ENCODE measurements around the gene TMUB1.

The TMUB1 gene

DNA sequence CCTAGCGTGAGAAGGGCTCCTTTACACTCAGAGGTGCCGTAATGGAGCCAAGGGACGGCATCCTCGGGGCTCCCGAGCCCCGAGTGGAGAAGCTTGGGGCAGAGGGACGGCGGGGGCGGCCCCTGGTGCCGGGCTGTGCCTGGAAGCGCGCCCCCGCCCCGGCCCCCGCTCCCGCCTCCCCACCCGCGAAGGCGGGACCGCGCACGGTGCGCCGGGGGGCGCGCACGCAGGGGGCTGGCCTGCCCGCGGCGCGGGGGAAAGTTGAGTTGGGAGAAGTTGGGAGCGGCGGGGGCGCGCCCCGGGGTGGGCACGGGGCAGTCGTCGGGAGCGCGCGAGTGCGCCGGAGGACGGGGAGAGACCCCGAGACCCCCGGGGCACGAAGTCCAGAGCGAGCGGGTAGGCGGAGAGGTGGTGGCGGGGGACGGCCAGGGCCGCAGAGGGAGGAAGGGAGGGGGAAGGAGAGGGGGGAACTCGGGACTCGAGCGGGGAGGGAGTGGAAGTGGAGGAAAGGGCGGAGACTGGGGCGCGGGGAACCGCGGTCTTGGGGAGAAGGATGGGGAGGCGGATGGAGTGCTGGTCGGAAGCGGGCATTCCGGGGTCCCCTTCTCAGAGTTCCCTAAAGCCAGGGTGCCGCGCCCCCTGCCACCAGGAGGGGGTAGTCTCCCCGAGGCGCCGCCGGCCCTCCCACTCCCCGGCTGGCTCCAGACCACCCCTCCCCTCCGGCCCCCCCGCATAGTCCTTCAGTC, 23.8 kb downstream of the TMUB1 start, which contains the start of gene SLC4A2:
SLC4A2 (plus strand) TSS at position 223 of the 746 bp plus-strand sequence. CDS start 2,399 bp downstream, outside the sequence.
- no peaks in the 10 kb centered on the region for H3K9me3 Mint-ChIP-seq
- peaks cover 8% of the 10 kb centered on the region for H3K36me3 Mint-ChIP-seq
- peaks cover 48% of the 10 kb centered on the region for H3K4me1 Mint-ChIP-seq
- H3K27me3 Mint-ChIP-seq = no peaks in the 10 kb centered on the region
- H3K4me3 Mint-ChIP-seq = peak within 1 kb of the TSS; percentile 96
- H3K27ac Mint-ChIP-seq = peak within 1 kb of the TSS; percentile 94
- peak; percentile 79 for DNase-seq
- CTCF ChIA-PET = interaction anchor here (0.7 to 1.8 kb wide), 2 partner anchors 40 to 51 kb away, joined by 3 to 7 read pairs; no protein-coding TSS in a partner anchor

DNA sequence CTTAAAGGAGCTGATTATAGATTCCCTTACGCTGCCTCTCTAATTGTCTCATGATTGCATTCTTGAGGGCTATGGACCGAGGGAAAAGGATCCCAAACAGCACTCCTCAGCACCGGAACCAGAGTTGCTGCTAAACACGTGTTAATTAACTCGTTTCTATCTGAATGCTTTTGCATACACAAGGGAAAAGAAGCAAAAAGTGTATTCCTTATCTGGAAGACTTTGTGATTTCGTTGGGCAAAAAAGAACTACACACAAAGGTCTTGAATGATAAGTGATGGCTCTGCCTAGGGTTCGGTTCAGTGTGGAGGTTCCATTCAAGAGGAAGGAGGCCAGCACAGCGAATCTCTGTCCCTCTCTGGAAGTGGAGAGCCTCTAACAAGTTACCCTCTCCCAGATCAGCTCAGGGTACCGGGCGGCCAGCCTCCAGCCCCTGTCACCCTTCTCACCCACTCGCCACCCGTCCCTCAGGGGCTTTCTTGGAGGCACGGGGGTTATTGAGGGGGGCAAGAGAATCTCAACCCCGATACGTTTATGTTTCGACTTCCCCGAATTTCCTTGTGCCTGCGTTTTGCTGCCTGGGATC, 24.4 kb downstream of the TMUB1 start:
- peak; percentile 38 for DNase-seq

DNA sequence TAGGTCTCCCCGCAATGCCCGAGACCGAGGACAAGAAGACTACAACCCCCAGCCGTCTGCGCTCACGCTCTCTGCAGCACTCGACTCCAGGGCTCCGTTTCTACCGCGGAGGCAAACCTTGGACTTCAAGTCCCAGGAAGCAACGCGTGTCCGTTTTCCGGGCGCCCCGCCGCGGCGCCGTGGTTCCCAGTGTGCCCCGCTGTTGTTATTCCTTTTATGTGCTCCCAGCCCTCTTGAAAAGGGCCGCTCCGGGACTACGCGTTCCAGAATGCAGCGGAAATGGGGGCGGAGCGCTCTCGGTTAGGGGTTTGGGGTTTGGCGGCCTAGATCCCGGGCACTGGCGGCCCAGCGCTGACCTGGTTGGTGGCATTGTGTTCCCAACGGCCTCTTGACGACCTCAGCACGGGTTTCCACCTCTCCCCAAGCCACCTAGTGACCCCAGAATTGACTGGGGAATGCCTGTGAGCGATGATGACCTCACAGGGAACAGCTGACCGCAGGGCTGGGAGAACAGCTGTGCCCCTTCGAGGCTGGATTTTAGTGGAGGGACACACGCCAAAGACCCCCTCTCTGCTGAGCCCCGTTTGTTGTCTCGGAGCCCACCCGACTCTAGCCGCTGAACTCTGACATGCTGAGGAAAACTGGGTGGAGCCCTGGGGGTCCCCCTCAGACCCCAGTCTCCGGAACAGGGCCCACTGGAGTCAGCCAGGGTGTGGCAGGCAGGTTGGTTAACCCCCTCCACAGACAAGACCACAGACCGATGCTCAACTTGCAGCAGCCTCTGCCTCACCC, 25.1 kb downstream of the TMUB1 start:
- H3K4me3 Mint-ChIP-seq = peak overlapping the region; percentile 96
- peak overlapping the region; percentile 94 for H3K27ac Mint-ChIP-seq
- H3K9me3 Mint-ChIP-seq = no peaks in the 10 kb centered on the region
- peak; percentile 99 for DNase-seq
- H3K27me3 Mint-ChIP-seq = no peaks in the 10 kb centered on the region
- H3K4me1 Mint-ChIP-seq = peaks cover 55% of the 10 kb centered on the region
- CTCF ChIA-PET = no interaction called here
- peaks cover 2% of the 10 kb centered on the region for H3K36me3 Mint-ChIP-seq

More for the DNA sequence above, 24.4 kb downstream of the TMUB1 start:
- Mint-ChIP-seq H3K9me3 (no peaks in the 10 kb centered on the region), H3K4me1 (peaks cover 50% of the 10 kb centered on the region), H3K36me3 (peaks cover 6% of the 10 kb centered on the region), H3K4me3 (peak overlapping the region; percentile 96), H3K27ac (peak overlapping the region; percentile 94), H3K27me3 (no peaks in the 10 kb centered on the region)
- CTCF ChIA-PET = interaction anchor here (1.8 kb wide), 1 partner anchor 52 kb away, joined by 7 read pairs; no protein-coding TSS in a partner anchor

DNA sequence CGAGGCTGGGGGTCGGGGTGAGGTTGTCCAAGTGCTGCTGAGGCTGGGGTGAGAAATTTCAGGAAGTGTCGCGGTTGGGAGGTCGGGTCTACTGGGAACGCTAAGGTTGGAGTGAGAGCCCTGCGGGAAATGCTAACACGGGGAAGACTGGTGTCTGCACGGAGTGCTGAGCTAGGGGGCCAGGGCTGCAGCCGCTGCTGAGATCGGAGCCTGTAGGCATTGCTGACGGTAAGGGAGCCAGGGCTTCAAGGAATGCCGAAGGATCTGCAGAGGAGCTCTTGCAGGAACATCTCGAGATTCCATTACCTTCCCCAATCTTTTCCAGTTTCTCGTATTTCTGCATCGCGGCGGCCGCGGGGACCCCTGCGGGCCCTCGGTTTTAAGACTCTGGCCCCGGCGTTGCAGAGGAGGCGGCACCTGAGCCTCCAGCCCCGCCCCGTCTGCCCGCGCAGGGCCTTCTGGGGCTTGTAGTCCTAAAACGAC, 25.7 kb downstream of the TMUB1 start, which contains the start of gene CDK5:
CDK5 (minus strand) TSS at position 392 of the 483 bp plus-strand sequence; CDS start at position 343, 49 bp downstream.
- CTCF ChIA-PET = interaction anchor here (1.3 kb wide), 1 partner anchor 53 kb away, joined by 4 read pairs; no protein-coding TSS in a partner anchor
- DNase-seq = no peak
- Mint-ChIP-seq H3K4me3 (peak within 1 kb of the TSS; percentile 96), H3K9me3 (no peaks in the 10 kb centered on the region), H3K36me3 (peaks cover 5% of the 10 kb centered on the region), H3K27ac (peak within 1 kb of the TSS; percentile 94), H3K27me3 (peaks cover 2% of the 10 kb centered on the region), H3K4me1 (peaks cover 61% of the 10 kb centered on the region)

DNA sequence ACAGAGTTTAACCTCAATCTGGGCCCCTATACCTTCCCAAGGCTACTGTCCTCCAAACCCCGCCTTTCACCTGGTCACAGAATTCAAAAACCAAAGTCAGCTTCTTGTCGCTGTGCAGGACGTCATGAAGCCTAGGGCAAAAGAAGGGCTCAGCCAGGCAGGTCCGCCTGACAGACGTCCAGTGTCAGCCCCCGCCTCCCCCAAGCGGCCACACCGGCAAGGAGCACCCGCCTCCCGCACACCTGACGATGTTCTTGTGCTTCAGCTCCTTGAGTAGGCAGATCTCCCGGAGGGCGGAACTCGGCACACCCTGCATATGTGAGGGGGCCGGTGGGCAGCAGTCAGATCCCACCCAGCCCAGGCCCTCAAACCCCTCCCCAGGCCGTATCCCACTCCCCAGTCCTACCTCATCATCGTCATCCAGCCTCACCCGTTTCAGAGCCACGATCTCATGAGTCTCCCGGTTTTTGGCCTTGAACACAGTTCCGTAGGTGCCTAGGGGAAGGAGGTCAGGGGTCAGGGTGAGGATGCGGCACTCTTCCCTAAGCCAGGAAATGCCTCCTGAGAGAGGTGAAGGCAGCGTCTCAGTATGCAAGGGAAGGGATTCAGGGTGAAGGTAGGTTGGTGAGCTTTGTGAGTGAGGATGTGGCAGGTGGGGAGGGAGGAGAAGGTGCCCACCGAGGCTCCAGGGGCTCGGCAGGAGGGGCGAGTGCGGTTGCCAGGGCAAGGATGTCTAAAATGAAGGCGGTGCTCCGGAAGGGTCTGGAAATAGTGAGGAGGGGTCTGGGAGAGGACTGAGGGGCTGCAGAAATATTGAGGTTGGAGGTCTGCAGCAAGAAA, 26.4 kb downstream of the TMUB1 start:
- no peak for DNase-seq
- Mint-ChIP-seq H3K27me3 (peaks cover 9% of the 10 kb centered on the region), H3K4me3 (peak overlapping the region; percentile 96), H3K9me3 (no peaks in the 10 kb centered on the region), H3K4me1 (peaks cover 64% of the 10 kb centered on the region), H3K36me3 (peaks cover 6% of the 10 kb centered on the region), H3K27ac (peak overlapping the region; percentile 68)
- CTCF ChIA-PET = interaction anchor here (1.3 kb wide), 1 partner anchor 54 kb away, joined by 4 read pairs; no protein-coding TSS in a partner anchor

DNA sequence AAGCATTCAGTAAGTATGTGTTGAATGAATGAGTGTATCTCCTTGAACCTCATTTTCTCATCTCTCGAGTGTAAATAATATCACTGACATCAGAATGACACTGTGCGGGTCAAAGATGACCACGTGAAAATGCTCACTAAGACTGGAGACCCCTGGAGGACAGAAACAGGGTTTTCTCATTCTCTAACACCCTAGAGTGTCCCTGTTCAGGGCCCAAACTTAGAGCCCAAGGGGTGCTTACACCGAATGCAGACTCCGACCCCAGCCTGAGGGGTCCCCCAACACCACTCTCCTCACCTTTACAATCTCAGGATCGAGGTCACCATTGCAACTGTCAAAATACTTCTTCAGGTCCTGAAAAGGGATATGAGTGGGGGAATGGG, 27.0 kb downstream of the TMUB1 start:
- no peak for DNase-seq
- Mint-ChIP-seq H3K4me1 (peaks cover 61% of the 10 kb centered on the region), H3K4me3 (peak overlapping the region; percentile 96), H3K27me3 (peaks cover 13% of the 10 kb centered on the region), H3K9me3 (no peaks in the 10 kb centered on the region), H3K27ac (no peak overlapping the region), H3K36me3 (peaks cover 6% of the 10 kb centered on the region)
- CTCF ChIA-PET = interaction anchor here (1.3 kb wide), 1 partner anchor 54 kb away, joined by 4 read pairs; no protein-coding TSS in a partner anchor

DNA sequence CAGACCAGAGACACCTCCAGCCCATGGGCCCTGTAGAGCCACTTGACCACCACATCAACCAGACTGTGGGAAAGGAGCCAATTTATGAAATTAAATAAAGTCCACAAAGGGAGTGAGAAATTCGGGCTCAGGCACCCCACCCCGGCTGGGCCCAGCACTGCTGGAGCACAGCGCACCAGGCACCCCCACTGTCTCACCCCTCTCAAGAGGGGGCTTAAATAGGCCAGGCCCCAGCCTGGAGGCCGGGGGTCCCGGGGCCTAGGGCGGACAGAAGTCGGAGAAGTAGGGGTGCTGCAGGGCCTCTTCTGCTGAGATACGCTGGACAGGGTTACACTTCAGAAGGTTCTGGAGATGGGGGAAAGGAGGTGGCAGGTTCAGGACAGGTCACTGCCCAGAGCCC, 29.5 kb downstream of the TMUB1 start:
- Mint-ChIP-seq H3K4me3 (no peak overlapping the region), H3K4me1 (peaks cover 50% of the 10 kb centered on the region), H3K27ac (no peak overlapping the region), H3K9me3 (no peaks in the 10 kb centered on the region), H3K36me3 (peaks cover 6% of the 10 kb centered on the region), H3K27me3 (peaks cover 30% of the 10 kb centered on the region)
- CTCF ChIA-PET = no interaction called here
- no peak for DNase-seq

DNA sequence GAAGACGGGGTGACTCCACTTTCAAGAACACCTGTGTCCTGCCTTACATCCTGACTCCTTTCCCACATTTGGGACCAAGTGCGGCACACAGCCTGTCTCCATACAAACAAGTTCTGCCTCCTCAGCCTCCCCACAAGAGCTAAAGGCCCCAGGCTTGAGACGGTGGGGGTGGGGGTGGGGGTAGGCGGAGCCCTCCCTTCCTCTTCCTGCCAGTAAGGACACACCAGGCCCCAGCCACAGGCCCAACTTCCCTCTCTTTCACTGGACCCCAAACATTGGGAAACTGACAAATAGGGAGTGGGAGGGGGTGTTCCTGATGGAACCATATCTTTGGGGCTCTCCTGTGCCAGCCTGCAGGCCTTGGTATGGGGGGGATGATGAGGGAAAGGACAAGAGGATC, 30.2 kb downstream of the TMUB1 start:
- Mint-ChIP-seq H3K4me1 (peaks cover 44% of the 10 kb centered on the region), H3K27ac (no peak overlapping the region), H3K9me3 (no peaks in the 10 kb centered on the region), H3K27me3 (peaks cover 34% of the 10 kb centered on the region), H3K36me3 (peaks cover 6% of the 10 kb centered on the region), H3K4me3 (no peak overlapping the region)
- CTCF ChIA-PET = no interaction called here
- DNase-seq = no peak

DNA sequence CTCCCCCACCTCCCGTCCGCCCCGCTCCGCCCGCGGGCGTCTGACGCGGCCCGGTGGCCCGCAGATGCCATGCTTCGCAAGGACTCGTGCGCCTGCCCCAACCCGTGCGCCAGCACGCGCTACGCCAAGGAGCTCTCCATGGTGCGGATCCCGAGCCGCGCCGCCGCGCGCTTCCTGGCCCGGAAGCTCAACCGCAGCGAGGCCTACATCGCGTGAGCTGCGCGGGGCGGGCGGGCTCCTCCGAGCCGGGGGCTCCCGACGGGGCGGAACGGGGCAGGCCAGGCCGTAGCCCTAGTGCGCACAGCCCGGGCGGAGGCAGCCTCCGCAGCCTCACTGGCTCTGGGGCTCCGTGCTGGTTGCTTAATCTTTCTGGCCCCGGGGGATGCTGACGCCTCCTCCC, 32.2 kb downstream of the TMUB1 start:
- DNase-seq = peak; percentile 83
- Mint-ChIP-seq H3K27me3 (peaks cover 34% of the 10 kb centered on the region), H3K36me3 (peaks cover 4% of the 10 kb centered on the region), H3K4me3 (no peak overlapping the region), H3K4me1 (peaks cover 30% of the 10 kb centered on the region), H3K27ac (no peak overlapping the region), H3K9me3 (no peaks in the 10 kb centered on the region)
- CTCF ChIA-PET = interaction anchor here (0.8 kb wide), 1 partner anchor 153 kb away, joined by 3 read pairs; no protein-coding TSS in a partner anchor

DNA sequence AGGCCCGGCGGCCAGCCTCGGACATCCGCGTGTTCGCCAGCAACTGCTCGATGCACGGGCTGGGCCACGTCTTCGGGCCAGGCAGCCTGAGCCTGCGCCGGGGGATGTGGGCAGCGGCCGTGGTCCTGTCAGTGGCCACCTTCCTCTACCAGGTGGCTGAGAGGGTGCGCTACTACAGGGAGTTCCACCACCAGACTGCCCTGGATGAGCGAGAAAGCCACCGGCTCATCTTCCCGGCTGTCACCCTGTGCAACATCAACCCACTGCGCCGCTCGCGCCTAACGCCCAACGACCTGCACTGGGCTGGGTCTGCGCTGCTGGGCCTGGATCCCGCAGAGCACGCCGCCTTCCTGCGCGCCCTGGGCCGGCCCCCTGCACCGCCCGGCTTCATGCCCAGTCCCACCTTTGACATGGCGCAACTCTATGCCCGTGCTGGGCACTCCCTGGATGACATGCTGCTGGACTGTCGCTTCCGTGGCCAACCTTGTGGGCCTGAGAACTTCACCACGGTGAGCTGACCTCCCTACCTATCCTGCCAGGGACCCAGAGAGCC, 34.3 kb downstream of the TMUB1 start:
- H3K27me3 Mint-ChIP-seq = peaks cover 34% of the 10 kb centered on the region

DNA sequence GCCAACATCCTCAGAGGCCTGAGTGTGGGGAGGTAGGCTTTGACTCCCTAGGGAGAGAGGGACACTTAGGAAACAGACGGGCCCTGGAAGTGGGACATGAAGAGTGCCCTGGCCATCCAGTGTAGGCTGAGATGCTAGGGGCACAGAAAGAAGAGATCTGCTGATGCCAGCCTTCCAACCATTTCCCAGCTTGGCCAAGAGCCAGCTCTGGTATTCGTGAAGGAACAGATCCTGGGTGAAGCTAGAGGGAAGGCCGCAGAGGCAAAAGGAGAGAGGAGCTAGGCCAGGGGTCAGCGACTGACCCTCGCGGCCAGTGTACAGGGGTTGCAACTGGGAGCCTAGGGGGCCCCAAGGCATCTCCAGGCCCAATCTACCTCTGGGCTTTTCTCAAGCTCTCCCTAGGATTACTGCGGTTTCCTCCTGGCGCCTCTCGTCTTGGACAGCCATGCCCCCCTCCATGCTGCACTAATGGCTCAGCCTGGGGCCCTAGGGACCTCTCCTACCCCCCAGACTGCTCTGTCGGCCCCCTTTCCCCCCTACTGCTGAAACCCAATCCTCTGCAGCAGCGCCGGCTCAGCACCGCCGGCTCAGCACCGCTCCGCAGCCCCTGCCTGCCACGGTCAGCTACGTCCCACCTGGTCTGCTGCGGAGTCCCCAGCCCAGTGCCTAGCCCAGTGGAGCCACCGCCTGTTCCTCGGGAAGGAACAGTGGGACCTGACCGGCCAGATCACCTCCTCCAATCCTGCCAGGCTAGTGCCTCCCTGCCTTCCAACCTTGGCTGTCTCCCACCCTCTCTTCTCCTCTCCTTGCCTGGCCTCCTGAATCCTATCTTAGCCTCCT, 35.1 kb downstream of the TMUB1 start, which contains the start of gene ASIC3:
ASIC3 (plus strand) TSS at position 556 of the 840 bp plus-strand sequence. CDS start 355 bp downstream, outside the sequence.
- Mint-ChIP-seq H3K4me3 (no peak within 1 kb of the TSS), H3K27me3 (peaks cover 34% of the 10 kb centered on the region), H3K36me3 (peaks cover 6% of the 10 kb centered on the region), H3K27ac (no peak within 1 kb of the TSS), H3K4me1 (peaks cover 21% of the 10 kb centered on the region), H3K9me3 (no peaks in the 10 kb centered on the region)
- no peak for DNase-seq
- CTCF ChIA-PET = no interaction called here

More for the DNA sequence above, 34.3 kb downstream of the TMUB1 start:
- Mint-ChIP-seq H3K9me3 (no peaks in the 10 kb centered on the region), H3K4me3 (no peak overlapping the region), H3K36me3 (peaks cover 6% of the 10 kb centered on the region), H3K4me1 (peaks cover 26% of the 10 kb centered on the region), H3K27ac (no peak overlapping the region)
- no peak for DNase-seq
- CTCF ChIA-PET = interaction anchor here (0.7 kb wide), 1 partner anchor 31 kb away, joined by 3 read pairs; no protein-coding TSS in a partner anchor

All from activated naive CD4-positive, alpha-beta T cell treated with anti-CD3 and anti-CD28 coated beads, Interleukin-2, amount 10 ng/mL, durations not matched to agents 7 days and 5 days (primary cell).